CD4-positive, alpha-beta T cell treated with Interleukin-17A for 1 hour (primary cell): ENCODE results near the gene FBN2.
"Not testable (repeated sequence)": the region's sequence is repeated elsewhere in the genome, so short reads cannot be mapped to it uniquely, and the experiment has no call there.

Experiments
- DNase-seq: peaks from one replicate; pipeline ENCODE4 v3.0.0-alpha.2; 2020

Gene FBN2

GRCh38 chr5:128532776-128533175 lies 5.3 kb downstream of the FBN2 start:
- DNase-seq = no peak

- no peak for DNase-seq
Observed at GRCh38 chr5:128532127-128532526, 5.9 kb downstream of the FBN2 start.

- no peak for DNase-seq
Observed at GRCh38 chr5:128528637-128529255, 9.3 kb downstream of the FBN2 start.

- no peak for DNase-seq
Observed at GRCh38 chr5:128528126-128528525, 9.9 kb downstream of the FBN2 start.

- DNase-seq = no peak
Observed at GRCh38 chr5:128527077-128527476, 11.0 kb downstream of the FBN2 start.

- DNase-seq = no peak
Observed at GRCh38 chr5:128522336-128522735, 15.7 kb downstream of the FBN2 start.

- no peak for DNase-seq
Observed at GRCh38 chr5:128519827-128520226, 18.2 kb downstream of the FBN2 start.

- no peak for DNase-seq
Observed at GRCh38 chr5:128516978-128517377, 21.1 kb downstream of the FBN2 start.

- no peak for DNase-seq
Observed at GRCh38 chr5:128513806-128514205, 24.2 kb downstream of the FBN2 start.

- no peak for DNase-seq
Observed at GRCh38 chr5:128512894-128513293, 25.2 kb downstream of the FBN2 start.

GRCh38 chr5:128506643-128507042 lies 31.4 kb downstream of the FBN2 start:
- DNase-seq = no peak

- DNase-seq = not testable (repeated sequence)
Observed at GRCh38 chr5:128503727-128504126, 34.3 kb downstream of the FBN2 start.

- no peak for DNase-seq
Observed at GRCh38 chr5:128498844-128499455, 39.1 kb downstream of the FBN2 start.

- DNase-seq = no peak
Observed at GRCh38 chr5:128494516-128494915, 43.5 kb downstream of the FBN2 start.

- DNase-seq = no peak
Observed at GRCh38 chr5:128493657-128494329, 44.3 kb downstream of the FBN2 start.

GRCh38 chr5:128491291-128491690 lies 46.8 kb downstream of the FBN2 start:
- DNase-seq = no peak

GRCh38 chr5:128490761-128491160 lies 47.3 kb downstream of the FBN2 start:
- no peak for DNase-seq

- DNase-seq = no peak
Observed at GRCh38 chr5:128487041-128487440, 51.0 kb downstream of the FBN2 start.

GRCh38 chr5:128483738-128484137 lies 54.3 kb downstream of the FBN2 start:
- no peak for DNase-seq

GRCh38 chr5:128480906-128481633 lies 57.0 kb downstream of the FBN2 start:
- no peak for DNase-seq

- no peak for DNase-seq
Observed at GRCh38 chr5:128480158-128480557, 57.9 kb downstream of the FBN2 start.

- no peak for DNase-seq
Observed at GRCh38 chr5:128478386-128479368, 59.4 kb downstream of the FBN2 start.
